DMS53 treated with DMSO at 0.1 percent for 48 hours (cell line): ENCODE results near the gene ATP8A2.

Experiments used
- DNase-seq: peaks from one replicate; lab custom pipeline; 2025; ENCODE audit not compliant: unreplicated experiment; lab: John Stamatoyannopoulos, UW

The ATP8A2 gene

GRCh38 chr13:25608181-25608580 is 236.4 kb downstream of the ATP8A2 start:
- peak; percentile 26 for DNase-seq

GRCh38 chr13:25616674-25617073 is 244.9 kb downstream of the ATP8A2 start:
- DNase-seq = no peak

- peak; percentile 28 for DNase-seq
Observed at GRCh38 chr13:25619897-25620296, 248.1 kb downstream of the ATP8A2 start.

GRCh38 chr13:25625414-25625813 is 253.6 kb downstream of the ATP8A2 start:
- no peak for DNase-seq

GRCh38 chr13:25630329-25630900 is 258.6 kb downstream of the ATP8A2 start:
- DNase-seq = no peak

- DNase-seq = no peak
Observed at GRCh38 chr13:25632166-25632888, 260.6 kb downstream of the ATP8A2 start.

- DNase-seq = no peak
Observed at GRCh38 chr13:25633093-25633492, 261.3 kb downstream of the ATP8A2 start.

- DNase-seq = no peak
Observed at GRCh38 chr13:25645681-25646080, 273.9 kb downstream of the ATP8A2 start.

GRCh38 chr13:25649001-25649633 is 277.3 kb downstream of the ATP8A2 start:
- DNase-seq = peak; percentile 80

GRCh38 chr13:25652764-25653163 is 281.0 kb downstream of the ATP8A2 start:
- no peak for DNase-seq

GRCh38 chr13:25654322-25654721 is 282.5 kb downstream of the ATP8A2 start:
- no peak for DNase-seq

GRCh38 chr13:25657157-25657556 is 285.4 kb downstream of the ATP8A2 start:
- no peak for DNase-seq

GRCh38 chr13:25659091-25659795 is 287.5 kb downstream of the ATP8A2 start:
- DNase-seq = no peak

GRCh38 chr13:25660996-25661395 is 289.2 kb downstream of the ATP8A2 start:
- DNase-seq = no peak

GRCh38 chr13:25662516-25662915 is 290.7 kb downstream of the ATP8A2 start:
- DNase-seq = no peak

- DNase-seq = no peak
Observed at GRCh38 chr13:25668345-25668744, 296.6 kb downstream of the ATP8A2 start.

GRCh38 chr13:25673711-25674110 is 301.9 kb downstream of the ATP8A2 start:
- no peak for DNase-seq

- no peak for DNase-seq
Observed at GRCh38 chr13:25674371-25674770, 302.6 kb downstream of the ATP8A2 start.

- DNase-seq = no peak
Observed at GRCh38 chr13:25675060-25675459, 303.3 kb downstream of the ATP8A2 start.

GRCh38 chr13:25677956-25678355 is 306.2 kb downstream of the ATP8A2 start:
- DNase-seq = no peak

- peak; percentile 17 for DNase-seq
Observed at GRCh38 chr13:25678398-25678797, 306.6 kb downstream of the ATP8A2 start.

GRCh38 chr13:25679159-25679558 is 307.4 kb downstream of the ATP8A2 start:
- DNase-seq = no peak
